ENCODE data around the gene TTC9B.

The TTC9B gene

GRCh38 chr19:40244579-40245317, 26.6 kb upstream of the TTC9B start:
- Histone ChIP-seq H3K36me3 (replicated peaks; ENCODE audit: insufficient read depth, low read length) (no peaks in the 10 kb centered on the region), H3K9me3 (replicated peaks; ENCODE audit: insufficient read depth, low read length) (no peaks in the 10 kb centered on the region), H3F3A (ENCODE audit: insufficient read depth, low read length) (no peaks in the 10 kb centered on the region), H3K9ac (ENCODE audit: low read length) (no peak overlapping the region), H3K4me3 (ENCODE audit: low read length) (no peak overlapping the region), H3K4me1 (ENCODE audit: low read length) (no peaks in the 10 kb centered on the region), H3K9me2 (replicated peaks; ENCODE audit: insufficient read depth, low read length) (no peaks in the 10 kb centered on the region), H2AFZ (ENCODE audit: low read length) (no peak overlapping the region), H3K27ac (ENCODE audit: low read length) (no peak overlapping the region), H3K4me2 (ENCODE audit: low read depth, low read length) (no peak overlapping the region), H3K27me3 (replicated peaks; ENCODE audit: insufficient read depth, low read length) (no peaks in the 10 kb centered on the region), H4K20me1 (ENCODE audit: insufficient read depth, low read length) (no peaks in the 10 kb centered on the region), H3K79me2 (ENCODE audit: low read length) (peaks cover 48% of the 10 kb centered on the region)
- DNase-seq = no peak
- TF ChIP-seq EZH2 (optimal IDR thresholded peaks at IDR 0.05; ENCODE audit: low read depth, low read length) (no peak), EZH2phosphoT487 (IDR thresholded peaks at IDR 0.05; ENCODE audit: low read length) (no peak), CTCF (IDR thresholded peaks at IDR 0.05; ENCODE audit: low read length) (no peak)

GRCh38 chr19:40243181-40243580, 25.0 kb upstream of the TTC9B start:
- H3K36me3 ChIP-seq (replicated peaks; ENCODE audit: insufficient read depth, low read length) = no peaks in the 10 kb centered on the region
- no peaks in the 10 kb centered on the region for H3K9me3 ChIP-seq (replicated peaks; ENCODE audit: insufficient read depth, low read length)
- no peaks in the 10 kb centered on the region for H3K27me3 ChIP-seq (replicated peaks; ENCODE audit: insufficient read depth, low read length)
- no peaks in the 10 kb centered on the region for H3F3A ChIP-seq (ENCODE audit: insufficient read depth, low read length)
- H3K4me3 ChIP-seq (ENCODE audit: low read length) = no peak overlapping the region
- no peaks in the 10 kb centered on the region for H3K4me1 ChIP-seq (ENCODE audit: low read length)
- no peak overlapping the region for H3K4me2 ChIP-seq (ENCODE audit: low read depth, low read length)
- H3K79me2 ChIP-seq (ENCODE audit: low read length) = peaks cover 39% of the 10 kb centered on the region
- no peak for TF ChIP-seq EZH2phosphoT487 (IDR thresholded peaks at IDR 0.05; ENCODE audit: low read length)
- TF ChIP-seq EZH2 (optimal IDR thresholded peaks at IDR 0.05; ENCODE audit: low read depth, low read length) = no peak
- TF ChIP-seq CTCF (IDR thresholded peaks at IDR 0.05; ENCODE audit: low read length) = no peak
- no peak overlapping the region for H3K27ac ChIP-seq (ENCODE audit: low read length)
- H3K9ac ChIP-seq (ENCODE audit: low read length) = no peak overlapping the region
- no peaks in the 10 kb centered on the region for H4K20me1 ChIP-seq (ENCODE audit: insufficient read depth, low read length)
- no peak for DNase-seq
- no peak overlapping the region for H2AFZ ChIP-seq (ENCODE audit: low read length)
- H3K9me2 ChIP-seq (replicated peaks; ENCODE audit: insufficient read depth, low read length) = no peaks in the 10 kb centered on the region

- no peak overlapping the region for H3K4me2 ChIP-seq (ENCODE audit: low read depth, low read length)
- no peaks in the 10 kb centered on the region for H3K27me3 ChIP-seq (replicated peaks; ENCODE audit: insufficient read depth, low read length)
- no peak overlapping the region for H2AFZ ChIP-seq (ENCODE audit: low read length)
- no peaks in the 10 kb centered on the region for H3K9me3 ChIP-seq (replicated peaks; ENCODE audit: insufficient read depth, low read length)
- no peaks in the 10 kb centered on the region for H3K4me1 ChIP-seq (ENCODE audit: low read length)
- no peak overlapping the region for H3K4me3 ChIP-seq (ENCODE audit: low read length)
- no peaks in the 10 kb centered on the region for H3F3A ChIP-seq (ENCODE audit: insufficient read depth, low read length)
- H4K20me1 ChIP-seq (ENCODE audit: insufficient read depth, low read length) = no peaks in the 10 kb centered on the region
- H3K9ac ChIP-seq (ENCODE audit: low read length) = no peak overlapping the region
- no peak for TF ChIP-seq CTCF (IDR thresholded peaks at IDR 0.05; ENCODE audit: low read length)
- no peak for TF ChIP-seq EZH2 (optimal IDR thresholded peaks at IDR 0.05; ENCODE audit: low read depth, low read length)
- no peak for TF ChIP-seq EZH2phosphoT487 (IDR thresholded peaks at IDR 0.05; ENCODE audit: low read length)
- peaks cover 32% of the 10 kb centered on the region for H3K79me2 ChIP-seq (ENCODE audit: low read length)
- H3K36me3 ChIP-seq (replicated peaks; ENCODE audit: insufficient read depth, low read length) = no peaks in the 10 kb centered on the region
- no peak overlapping the region for H3K27ac ChIP-seq (ENCODE audit: low read length)
- DNase-seq = no peak
- H3K9me2 ChIP-seq (replicated peaks; ENCODE audit: insufficient read depth, low read length) = no peaks in the 10 kb centered on the region
Observed at GRCh38 chr19:40242480-40242879, 24.3 kb upstream of the TTC9B start.

Measured in MM.1S (cell line).